Mesenchymal stem cell (in vitro differentiated cells and primary cell): ENCODE measurements around the gene FGF19.

ENCODE experiments used
- DNase-seq: peaks from one replicate; pipeline ENCODE4 v3.0.0-alpha.2; 2013
- H2AFZ ChIP-seq: one replicate; pipeline ENCODE4 v1.6.1; 2013; ENCODE audit warnings: low read depth, mild to moderate bottlenecking, control low read depth, inconsistent platforms, low read length, moderate library complexity
- H2AK5ac ChIP-seq: 2 replicates; pipeline ENCODE4 v1.6.1; 2013; ENCODE audit warnings: low read length, moderate library complexity, mild to moderate bottlenecking, inconsistent platforms; ENCODE audit not compliant: severe bottlenecking
- H2BK120ac ChIP-seq: one replicate; pipeline ENCODE4 v1.6.1; 2013; ENCODE audit warnings: low read depth, mild to moderate bottlenecking, inconsistent platforms, low read length, moderate library complexity
- H2BK12ac ChIP-seq, 2 experiments: one replicate each; pipeline ENCODE4 v1.6.1; 2013; ENCODE audit warnings: inconsistent platforms in 2 of 2, low read length in 2 of 2, mild to moderate bottlenecking in 2 of 2, moderate library complexity in 2 of 2, control low read depth in 1 of 2
- H2BK15ac ChIP-seq: one replicate; pipeline ENCODE4 v1.6.1; 2013; ENCODE audit warnings: mild to moderate bottlenecking, low read depth, inconsistent platforms; ENCODE audit not compliant: poor library complexity, severe bottlenecking
- H2BK5ac ChIP-seq: 2 replicates; pipeline ENCODE4 v1.6.1; 2013; ENCODE audit warnings: low read depth, mild to moderate bottlenecking, low read length, control low read depth, inconsistent platforms; ENCODE audit not compliant: poor library complexity, severe bottlenecking
- H3K14ac ChIP-seq, 2 experiments: one replicate each; pipeline ENCODE4 v1.6.1; 2013; ENCODE audit warnings: inconsistent platforms in 2 of 2, low read length in 2 of 2, control low read depth in 1 of 2, mild to moderate bottlenecking in 1 of 2, moderate library complexity in 1 of 2
- H3K18ac ChIP-seq, 2 experiments: one replicate each; pipeline ENCODE4 v1.6.1; 2013; ENCODE audit warnings: inconsistent platforms in 2 of 2, low read length in 2 of 2, control low read depth in 1 of 2, low read depth in 1 of 2, mild to moderate bottlenecking in 1 of 2
- H3K23ac ChIP-seq, 2 experiments: one replicate each; pipeline ENCODE4 v1.6.1; 2013; ENCODE audit warnings: inconsistent platforms in 2 of 2, low read length in 2 of 2, mild to moderate bottlenecking in 2 of 2, moderate library complexity in 2 of 2, control low read depth in 1 of 2
- H3K27ac ChIP-seq: 2 replicates; pipeline ENCODE4 v1.5.1; 2013; ENCODE audit warnings: mild to moderate bottlenecking, moderate library complexity, low read length, control low read depth, inconsistent platforms; ENCODE audit not compliant: poor library complexity, severe bottlenecking
- H3K27me3 ChIP-seq, 2 experiments: 2 replicates each; pipeline versions ENCODE4 v1.6.1 to v1.7.0; 2013; ENCODE audit warnings: low read length in 2 of 2, mild to moderate bottlenecking in 2 of 2, moderate library complexity in 2 of 2, control low read depth in 1 of 2, inconsistent platforms in 1 of 2; ENCODE audit not compliant: control insufficient read depth in 1 of 2, insufficient read depth in 1 of 2
- H3K36me3 ChIP-seq, 2 experiments: 2 replicates each; pipeline versions ENCODE4 v1.6.1 to v1.7.0; 2013; ENCODE audit warnings: low read length in 2 of 2, control low read depth in 1 of 2, inconsistent platforms in 1 of 2, low read depth in 1 of 2, mild to moderate bottlenecking in 1 of 2; ENCODE audit not compliant: insufficient read depth in 2 of 2, control insufficient read depth in 1 of 2
- H3K4ac ChIP-seq, 2 experiments: one replicate each; pipeline ENCODE4 v1.6.1; 2013; ENCODE audit warnings: inconsistent platforms in 2 of 2, low read length in 2 of 2, mild to moderate bottlenecking in 2 of 2, moderate library complexity in 2 of 2, control low read depth in 1 of 2, low read depth in 1 of 2
- H3K4me1 ChIP-seq: 2 replicates; pipeline ENCODE4 v1.6.1; 2013; ENCODE audit warnings: low read depth, low read length, control low read depth; ENCODE audit not compliant: control insufficient read depth, insufficient read depth
- H3K4me2 ChIP-seq: 2 replicates; pipeline ENCODE4 v1.6.1; 2013; ENCODE audit warnings: low read length, mild to moderate bottlenecking, inconsistent platforms; ENCODE audit not compliant: poor library complexity, severe bottlenecking
- H3K4me3 ChIP-seq, 2 experiments: 2 replicates each; pipeline versions ENCODE4 v1.5.1 to v1.7.0; 2013; ENCODE audit warnings: low read length in 2 of 2, mild to moderate bottlenecking in 2 of 2, control low read depth in 1 of 2, low read depth in 1 of 2; ENCODE audit not compliant: insufficient read depth in 1 of 2
- H3K79me1 ChIP-seq: replicated peaks from 2 replicates; pipeline ENCODE4 v1.6.1; 2013; ENCODE audit warnings: mild to moderate bottlenecking, control low read depth, low read length, inconsistent platforms; ENCODE audit not compliant: poor library complexity, severe bottlenecking
- H3K9ac ChIP-seq: 2 replicates; pipeline ENCODE4 v1.7.0; 2013; ENCODE audit warnings: mild to moderate bottlenecking, low read length, moderate library complexity
- H3K9me3 ChIP-seq: 2 replicates; pipeline ENCODE4 v1.7.0; 2013; ENCODE audit warnings: mild to moderate bottlenecking, low read length; ENCODE audit not compliant: control insufficient read depth
- H4K8ac ChIP-seq: one replicate; pipeline ENCODE4 v1.6.1; 2013; ENCODE audit warnings: inconsistent platforms, mild to moderate bottlenecking, low read length, moderate library complexity
- H4K91ac ChIP-seq: one replicate; pipeline ENCODE4 v1.6.1; 2013; ENCODE audit warnings: mild to moderate bottlenecking, low read length, inconsistent platforms
- WGBS: methylation state at CpG from one replicate; pipeline ENCODE4 v1.1.7; 2013; ENCODE audit warnings: mixed read lengths; 5-methylcytosine and 5-hydroxymethylcytosine counted together

FGF19 gene

GRCh38 chr11:69726481-69726880 lies 22.7 kb upstream of the FGF19 start:
- Histone ChIP-seq H2BK12ac (no peak overlapping the region), H3K4me3 (no peak overlapping the region), H3K27ac (no peak overlapping the region), H3K4me1 (peaks cover 8% of the 10 kb centered on the region), H3K9ac (no peak overlapping the region), H4K91ac (no peak overlapping the region), H3K27me3 (peaks cover 11 to 81% of the 10 kb centered on the region in 2 experiments), H2BK15ac (no peak overlapping the region), H3K4ac (no peak overlapping the region), H2BK120ac (no peak overlapping the region), H3K4me2 (no peak overlapping the region), H3K79me1 (no peaks in the 10 kb centered on the region), H3K14ac (no peak overlapping the region), H3K36me3 (no peaks in the 10 kb centered on the region), H2AFZ (no peak overlapping the region), H3K23ac (no peak overlapping the region), H3K9me3 (no peaks in the 10 kb centered on the region), H2AK5ac (no peak overlapping the region), H4K8ac (no peak overlapping the region), H2BK5ac (no peak overlapping the region), H3K18ac (peak overlapping the region in 1 of 2 experiments; percentile 4)
- 83% methylated on average over 18 of the region's 18 CpGs for WGBS
- DNase-seq: no peak

- H3K79me1 ChIP-seq: no peaks in the 10 kb centered on the region
- no peak overlapping the region for H3K4ac ChIP-seq
- WGBS: 55% methylated on average over 9 of the region's 9 CpGs
- H2BK12ac ChIP-seq: no peak overlapping the region
- no peak overlapping the region for H2BK120ac ChIP-seq
- no peak overlapping the region for H2BK5ac ChIP-seq
- no peak overlapping the region for H2BK15ac ChIP-seq
- DNase-seq: no peak
- no peak overlapping the region for H2AK5ac ChIP-seq
- no peak overlapping the region for H4K8ac ChIP-seq
- H3K14ac ChIP-seq: no peak overlapping the region
- H3K23ac ChIP-seq: no peak overlapping the region
- H3K18ac ChIP-seq: peak overlapping the region in 1 of 2 experiments; percentile 4
- no peak overlapping the region for H3K4me3 ChIP-seq
- no peak overlapping the region for H3K4me2 ChIP-seq
- peaks cover 8% of the 10 kb centered on the region for H3K4me1 ChIP-seq
- peaks cover 16 to 85% of the 10 kb centered on the region in 2 experiments for H3K27me3 ChIP-seq
- H2AFZ ChIP-seq: no peak overlapping the region
- no peaks in the 10 kb centered on the region for H3K36me3 ChIP-seq
- no peaks in the 10 kb centered on the region for H3K9me3 ChIP-seq
- H4K91ac ChIP-seq: no peak overlapping the region
- no peak overlapping the region for H3K27ac ChIP-seq
- no peak overlapping the region for H3K9ac ChIP-seq
Measured at GRCh38 chr11:69726019-69726418, 22.2 kb upstream of the FGF19 start.

DNA sequence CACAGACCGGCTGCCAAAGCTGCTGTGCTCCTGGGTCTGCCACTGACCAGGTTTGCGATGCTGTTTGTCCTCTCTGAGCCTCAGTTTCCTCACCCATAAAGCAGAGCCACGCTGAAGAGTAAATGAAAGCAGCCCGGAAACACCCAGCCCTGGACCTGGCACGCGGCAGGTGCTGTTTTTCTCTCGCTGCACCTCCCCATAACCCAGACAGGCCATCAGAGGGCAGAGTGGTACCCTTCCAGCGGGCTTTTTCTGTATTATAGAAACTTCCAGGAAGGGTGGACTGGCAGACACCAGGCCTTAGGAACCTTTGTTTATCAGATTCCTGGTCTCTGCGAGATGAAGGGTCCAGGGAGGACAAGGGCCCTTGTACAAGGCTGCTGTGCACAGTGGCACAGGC lies 17.9 kb upstream of the FGF19 start:
- peak overlapping the region in 1 of 2 experiments; percentile 38 for H3K4me3 ChIP-seq
- H3K27ac ChIP-seq: no peak overlapping the region
- H3K36me3 ChIP-seq: no peaks in the 10 kb centered on the region
- no peak overlapping the region for H2BK5ac ChIP-seq
- no peak overlapping the region for H2BK120ac ChIP-seq
- no peak overlapping the region for H3K18ac ChIP-seq
- no peak overlapping the region for H2AFZ ChIP-seq
- no peak overlapping the region for H2AK5ac ChIP-seq
- no peaks in the 10 kb centered on the region for H3K79me1 ChIP-seq
- peak overlapping the region; percentile 47 for H4K8ac ChIP-seq
- no peak for DNase-seq
- H3K4me1 ChIP-seq: peaks cover 10% of the 10 kb centered on the region
- no peak overlapping the region for H4K91ac ChIP-seq
- no peaks in the 10 kb centered on the region for H3K9me3 ChIP-seq
- H2BK15ac ChIP-seq: no peak overlapping the region
- H3K23ac ChIP-seq: no peak overlapping the region
- no peak overlapping the region for H3K4me2 ChIP-seq
- no peak overlapping the region for H3K9ac ChIP-seq
- no peak overlapping the region for H3K4ac ChIP-seq
- H3K14ac ChIP-seq: no peak overlapping the region
- 73% methylated on average over 9 of the region's 9 CpGs for WGBS
- H2BK12ac ChIP-seq: no peak overlapping the region
- H3K27me3 ChIP-seq: peaks cover 48 to 92% of the 10 kb centered on the region in 2 experiments

- Histone ChIP-seq H2BK120ac (no peak overlapping the region), H3K27ac (no peak overlapping the region), H2AK5ac (no peak overlapping the region), H2BK15ac (no peak overlapping the region), H2BK12ac (no peak overlapping the region), H3K79me1 (no peaks in the 10 kb centered on the region), H4K8ac (no peak overlapping the region), H3K9ac (no peak overlapping the region), H3K36me3 (no peaks in the 10 kb centered on the region), H4K91ac (no peak overlapping the region), H3K27me3 (peaks cover 53 to 91% of the 10 kb centered on the region in 2 experiments), H3K14ac (no peak overlapping the region), H3K4me3 (no peak overlapping the region), H3K4ac (no peak overlapping the region), H3K18ac (no peak overlapping the region), H3K23ac (no peak overlapping the region), H2BK5ac (no peak overlapping the region), H3K4me1 (peaks cover 3% of the 10 kb centered on the region), H2AFZ (no peak overlapping the region), H3K4me2 (no peak overlapping the region), H3K9me3 (no peaks in the 10 kb centered on the region)
- DNase-seq: no peak
- WGBS: 77% methylated on average over 14 of the region's 14 CpGs
Measured at GRCh38 chr11:69721106-69721505, 17.3 kb upstream of the FGF19 start.
